K562 (cell line): ENCODE measurements around the gene CMIP. TPM values are rescaled to one million over a fixed set of nuclear protein-coding genes. Genes with fewer than 3 reads are reported as not detected.

Experiments
- KDM1A ChIP-seq, 2 experiments: fragments of 450-650 bp; IDR thresholded peaks; 2 replicates each; pipeline ENCODE4 v1.6.1; 2016; ENCODE audit warnings: mild to moderate bottlenecking in 2 of 2
- MAFF ChIP-seq: IDR thresholded peaks from 2 replicates; pipeline ENCODE4 v1.6.1; 2012; ENCODE audit warnings: low read length, improper control_type of control experiment
- SRF ChIP-seq, 2 experiments: fragments of 250-450, 450-650 bp in 1 of 2; sonication (Bioruptor Pico) in 1 of 2; sonication (generic) in 1 of 2; formaldehyde crosslinking; IDR thresholded peaks; 2 replicates each; pipeline versions ENCODE4 v1.5.0 to v1.5.1; 2020 to 2022; ENCODE audit warnings: mild to moderate bottlenecking in 1 of 2, missing genetic modification reagents in 1 of 2
- polyA plus RNA-seq, 8 experiments: library from polyadenylated mRNA; depleted of rRNA in 4 of 8; stranded (reverse) in 5 of 8; unstranded in 3 of 8; fragments of >200 nt; fragmentation: Nextera tagmentation in 2 of 8; fragmentation: Illumina TruSeq in 1 of 8; extraction: Ambion mirVana in 2 of 8; extraction: Trizol in 1 of 8; gene quantifications; 2 replicates each; pipeline versions ENCODE4 v1.2.1 to v1.2.3, GENCODE V29; 2011 to 2014; ENCODE audit warnings: inconsistent platforms in 1 of 8, missing spikeins in 1 of 8
- total RNA-seq, 7 experiments: library from RNA; depleted of rRNA in 6 of 7; stranded (reverse); fragments of >200 nt in 6 of 7; fragmentation: Illumina TruSeq in 2 of 7; extraction: Trizol in 2 of 7; gene quantifications; 2 replicates each; pipeline versions ENCODE4 v1.2.1 to v1.2.3, GENCODE V29; 2011 to 2021; ENCODE audit warnings: low replicate concordance in 1 of 7
- TF ChIP-seq, protein P1 (sequence below), 2 experiments: fragments of 450-650 bp; IDR thresholded peaks; 2 replicates each; pipeline ENCODE4 v1.6.1; 2018; ENCODE audit warnings: mild to moderate bottlenecking in 2 of 2, low read depth in 1 of 2; ENCODE audit not compliant: partially characterized antibody in 2 of 2

Gene CMIP
- total and polyA plus RNA-seq, 9 of the 15 experiments (the other 6 are each of a cell fraction or from before 2014, with no cell fraction given), result 0.94 to 82.5 (median 10.3) TPM

DNA sequence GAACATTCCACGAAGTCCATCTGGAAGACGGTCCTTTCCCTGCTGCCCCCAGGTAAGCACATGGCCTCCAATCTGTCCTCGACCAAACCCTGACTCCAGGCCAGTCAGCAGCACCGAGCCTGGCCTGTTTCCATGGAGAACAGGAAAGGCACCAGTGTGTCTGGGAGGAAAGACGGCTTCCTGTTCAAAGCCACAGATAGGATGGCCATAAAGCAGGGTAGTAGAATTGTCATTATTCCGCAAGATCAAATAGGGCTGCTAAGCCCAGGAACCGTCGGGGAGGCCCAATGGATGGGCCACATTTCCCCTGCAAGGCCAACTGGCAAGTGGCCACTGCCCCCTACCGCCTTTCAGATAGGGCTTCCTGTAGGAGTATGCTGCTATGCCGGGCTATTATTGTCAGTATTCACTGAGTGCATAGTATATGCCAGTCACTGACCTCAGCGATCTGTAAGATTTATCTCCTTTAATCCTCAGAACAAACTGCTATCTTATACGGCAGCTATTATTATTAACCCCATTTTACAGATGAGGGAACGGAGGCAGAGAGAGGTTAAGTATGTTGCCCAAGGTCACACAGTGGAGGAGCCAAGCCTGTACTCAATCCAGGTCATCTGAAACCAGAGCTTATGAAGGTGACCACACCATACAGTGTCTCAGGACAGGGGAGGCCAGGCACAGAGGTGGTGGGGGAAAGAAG lies 311.5 kb downstream of the CMIP start (continued):
- TF ChIP-seq SRF (CRISPR knock-in tag; IDR thresholded peaks at IDR 0.05), result no peak
- TF ChIP-seq MAFF, result no peak
- TF ChIP-seq, protein P1, sequence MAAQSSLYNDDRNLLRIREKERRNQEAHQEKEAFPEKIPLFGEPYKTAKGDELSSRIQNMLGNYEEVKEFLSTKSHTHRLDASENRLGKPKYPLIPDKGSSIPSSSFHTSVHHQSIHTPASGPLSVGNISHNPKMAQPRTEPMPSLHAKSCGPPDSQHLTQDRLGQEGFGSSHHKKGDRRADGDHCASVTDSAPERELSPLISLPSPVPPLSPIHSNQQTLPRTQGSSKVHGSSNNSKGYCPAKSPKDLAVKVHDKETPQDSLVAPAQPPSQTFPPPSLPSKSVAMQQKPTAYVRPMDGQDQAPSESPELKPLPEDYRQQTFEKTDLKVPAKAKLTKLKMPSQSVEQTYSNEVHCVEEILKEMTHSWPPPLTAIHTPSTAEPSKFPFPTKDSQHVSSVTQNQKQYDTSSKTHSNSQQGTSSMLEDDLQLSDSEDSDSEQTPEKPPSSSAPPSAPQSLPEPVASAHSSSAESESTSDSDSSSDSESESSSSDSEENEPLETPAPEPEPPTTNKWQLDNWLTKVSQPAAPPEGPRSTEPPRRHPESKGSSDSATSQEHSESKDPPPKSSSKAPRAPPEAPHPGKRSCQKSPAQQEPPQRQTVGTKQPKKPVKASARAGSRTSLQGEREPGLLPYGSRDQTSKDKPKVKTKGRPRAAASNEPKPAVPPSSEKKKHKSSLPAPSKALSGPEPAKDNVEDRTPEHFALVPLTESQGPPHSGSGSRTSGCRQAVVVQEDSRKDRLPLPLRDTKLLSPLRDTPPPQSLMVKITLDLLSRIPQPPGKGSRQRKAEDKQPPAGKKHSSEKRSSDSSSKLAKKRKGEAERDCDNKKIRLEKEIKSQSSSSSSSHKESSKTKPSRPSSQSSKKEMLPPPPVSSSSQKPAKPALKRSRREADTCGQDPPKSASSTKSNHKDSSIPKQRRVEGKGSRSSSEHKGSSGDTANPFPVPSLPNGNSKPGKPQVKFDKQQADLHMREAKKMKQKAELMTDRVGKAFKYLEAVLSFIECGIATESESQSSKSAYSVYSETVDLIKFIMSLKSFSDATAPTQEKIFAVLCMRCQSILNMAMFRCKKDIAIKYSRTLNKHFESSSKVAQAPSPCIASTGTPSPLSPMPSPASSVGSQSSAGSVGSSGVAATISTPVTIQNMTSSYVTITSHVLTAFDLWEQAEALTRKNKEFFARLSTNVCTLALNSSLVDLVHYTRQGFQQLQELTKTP (IDR thresholded peaks at IDR 0.05; ENCODE audit: low read depth in 1 of 2, partially characterized antibody in 2 of 2), result no peak
- peak; percentile 54 to 55; a peak in 3 of 4 replicates for TF ChIP-seq KDM1A (IDR thresholded peaks at IDR 0.05)
